ENCODE results near the gene POGLUT3.

DNA sequence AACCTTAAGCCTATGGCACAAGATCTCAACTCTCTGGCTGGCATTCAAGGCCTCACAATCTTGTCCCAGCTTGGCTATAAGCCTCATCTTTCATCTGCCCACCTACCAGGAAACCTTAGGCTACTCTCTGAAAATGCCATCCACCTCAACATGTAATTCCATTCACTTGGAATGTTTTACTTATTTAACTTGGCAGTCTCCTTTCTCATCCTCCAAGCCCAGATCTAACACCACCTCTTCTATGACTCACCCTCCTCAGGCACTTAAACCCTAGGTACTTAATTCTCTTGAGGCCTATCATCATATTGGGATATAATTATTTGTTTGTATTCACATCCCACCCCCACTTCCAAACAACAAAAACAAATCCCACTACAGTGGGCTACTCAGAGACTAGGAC is 15.0 kb downstream of the POGLUT3 start:
- no peak for TF ChIP-seq EZH2 (IDR thresholded peaks at IDR 0.05)
- no peak for TF ChIP-seq POLR2AphosphoS5 (IDR thresholded peaks at IDR 0.05; ENCODE audit: borderline replicate concordance, low read depth, low read length)
- TF ChIP-seq FOXP2 (optimal IDR thresholded peaks at IDR 0.05; ENCODE audit: control extremely low read depth, extremely low read length, insufficient read depth): no peak
